Vagina (tissue), 2 donors: ENCODE data around the gene HIC2.
"Not testable (repeated sequence)": the region's sequence is repeated elsewhere in the genome, so short reads cannot be mapped to it uniquely, and the experiment has no call there.

Experiments used
- POLR2AphosphoS5 ChIP-seq, 2 donors: sonication (generic); formaldehyde crosslinking; IDR thresholded peaks; one replicate each; pipeline ENCODE4 v1.9.0; 2017; ENCODE audit warnings: antibody characterized with exemption in 2 of 2, mild to moderate bottlenecking in 2 of 2, low read depth in 1 of 2; ENCODE audit not compliant: insufficient read depth in 1 of 2
- TF ChIP-seq, protein P1 (sequence below), 3 experiments: fragments of 450-650 bp in 2 of 3; fragments of 200-600 bp in 1 of 3; sonication (generic) in 1 of 3; IDR thresholded peaks; one replicate each; pipeline ENCODE4 v1.5.1; 2017 to 2019; ENCODE audit warnings: antibody characterized with exemption in 3 of 3, mild to moderate bottlenecking in 2 of 3, moderate library complexity in 2 of 3

DNA sequence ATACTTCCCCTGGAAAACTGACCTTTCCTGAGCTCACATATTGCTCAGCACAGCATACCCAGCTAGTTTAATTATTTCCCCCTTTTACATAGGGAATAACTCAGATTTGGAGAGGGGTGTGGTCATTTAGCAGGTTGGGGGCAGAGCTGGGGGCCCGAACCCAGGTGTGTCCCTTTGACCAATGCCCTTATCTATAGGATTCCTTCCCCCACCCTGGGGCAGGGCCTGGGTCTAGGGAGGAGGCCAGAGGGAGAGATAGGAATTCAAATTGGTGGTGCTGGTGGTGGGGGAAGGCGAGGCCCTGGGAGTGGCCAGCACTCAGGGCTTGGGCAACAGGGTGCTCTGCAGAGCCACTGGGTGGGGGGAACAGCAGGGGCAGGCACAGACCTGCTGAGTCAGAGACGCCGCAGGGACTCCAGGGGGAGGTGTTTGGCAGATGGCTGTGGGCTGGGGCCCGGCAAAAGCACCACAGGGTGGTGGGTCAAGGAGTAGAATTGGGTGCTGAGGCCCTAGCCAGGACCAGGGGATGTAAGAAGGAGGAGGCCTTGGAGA is 14.3 kb upstream of the HIC2 start:
- TF ChIP-seq, protein P1, sequence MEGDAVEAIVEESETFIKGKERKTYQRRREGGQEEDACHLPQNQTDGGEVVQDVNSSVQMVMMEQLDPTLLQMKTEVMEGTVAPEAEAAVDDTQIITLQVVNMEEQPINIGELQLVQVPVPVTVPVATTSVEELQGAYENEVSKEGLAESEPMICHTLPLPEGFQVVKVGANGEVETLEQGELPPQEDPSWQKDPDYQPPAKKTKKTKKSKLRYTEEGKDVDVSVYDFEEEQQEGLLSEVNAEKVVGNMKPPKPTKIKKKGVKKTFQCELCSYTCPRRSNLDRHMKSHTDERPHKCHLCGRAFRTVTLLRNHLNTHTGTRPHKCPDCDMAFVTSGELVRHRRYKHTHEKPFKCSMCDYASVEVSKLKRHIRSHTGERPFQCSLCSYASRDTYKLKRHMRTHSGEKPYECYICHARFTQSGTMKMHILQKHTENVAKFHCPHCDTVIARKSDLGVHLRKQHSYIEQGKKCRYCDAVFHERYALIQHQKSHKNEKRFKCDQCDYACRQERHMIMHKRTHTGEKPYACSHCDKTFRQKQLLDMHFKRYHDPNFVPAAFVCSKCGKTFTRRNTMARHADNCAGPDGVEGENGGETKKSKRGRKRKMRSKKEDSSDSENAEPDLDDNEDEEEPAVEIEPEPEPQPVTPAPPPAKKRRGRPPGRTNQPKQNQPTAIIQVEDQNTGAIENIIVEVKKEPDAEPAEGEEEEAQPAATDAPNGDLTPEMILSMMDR (IDR thresholded peaks at IDR 0.05) = not testable (repeated sequence)
- not testable (repeated sequence) for TF ChIP-seq POLR2AphosphoS5 (IDR thresholded peaks at IDR 0.05; ENCODE audit: insufficient read depth in 1 of 2, low read depth in 1 of 2)
